Measurements from ENCODE around the gene CADPS2.

GRCh38 chr7:122844191-122844988 lies 41.9 kb downstream of the CADPS2 start:
- TF ChIP-seq POLR2A (IDR thresholded peaks at IDR 0.05): no peak
- TF ChIP-seq, protein P1, sequence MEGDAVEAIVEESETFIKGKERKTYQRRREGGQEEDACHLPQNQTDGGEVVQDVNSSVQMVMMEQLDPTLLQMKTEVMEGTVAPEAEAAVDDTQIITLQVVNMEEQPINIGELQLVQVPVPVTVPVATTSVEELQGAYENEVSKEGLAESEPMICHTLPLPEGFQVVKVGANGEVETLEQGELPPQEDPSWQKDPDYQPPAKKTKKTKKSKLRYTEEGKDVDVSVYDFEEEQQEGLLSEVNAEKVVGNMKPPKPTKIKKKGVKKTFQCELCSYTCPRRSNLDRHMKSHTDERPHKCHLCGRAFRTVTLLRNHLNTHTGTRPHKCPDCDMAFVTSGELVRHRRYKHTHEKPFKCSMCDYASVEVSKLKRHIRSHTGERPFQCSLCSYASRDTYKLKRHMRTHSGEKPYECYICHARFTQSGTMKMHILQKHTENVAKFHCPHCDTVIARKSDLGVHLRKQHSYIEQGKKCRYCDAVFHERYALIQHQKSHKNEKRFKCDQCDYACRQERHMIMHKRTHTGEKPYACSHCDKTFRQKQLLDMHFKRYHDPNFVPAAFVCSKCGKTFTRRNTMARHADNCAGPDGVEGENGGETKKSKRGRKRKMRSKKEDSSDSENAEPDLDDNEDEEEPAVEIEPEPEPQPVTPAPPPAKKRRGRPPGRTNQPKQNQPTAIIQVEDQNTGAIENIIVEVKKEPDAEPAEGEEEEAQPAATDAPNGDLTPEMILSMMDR (IDR thresholded peaks at IDR 0.05): no peak

Measured in right lobe of liver (tissue), 4 donors.